ENCODE measurements around the gene RELT. TPM values are rescaled to one million over a fixed set of nuclear protein-coding genes. Genes with fewer than 3 reads are reported as not detected.
A peak's percentile ranks its signal among the peaks of the same experiment; 100 is the strongest.

The RELT gene
- total and polyA plus RNA-seq, 2 of the 13 experiments (the other 11 are each of a cell fraction or from before 2014, with no cell fraction given) = 2.5 to 4.7 TPM

DNA sequence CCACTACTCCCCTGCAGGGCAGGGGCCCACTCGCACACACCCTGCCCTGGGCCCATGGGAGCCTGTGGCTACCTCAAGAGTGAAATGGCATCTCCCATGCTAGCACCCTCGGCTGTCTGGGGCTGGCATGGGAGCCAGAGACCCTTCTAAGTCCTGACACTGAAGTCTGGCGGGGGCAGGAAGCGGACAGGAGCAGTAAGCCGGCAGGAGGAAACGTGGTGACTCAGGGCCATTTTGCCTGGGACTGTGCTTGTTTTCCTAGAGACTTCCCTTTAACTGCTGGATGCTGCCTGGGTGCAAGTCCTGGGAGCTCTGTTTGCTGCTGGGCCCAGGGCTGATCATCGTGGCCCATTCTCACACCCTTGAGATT is 16.8 kb downstream of the RELT start:
- POLR2A ChIA-PET = interaction anchor here (1.0 to 1.1 kb wide), 3 partner anchors 33 to 86 kb away, joined by 3 read pairs; no protein-coding TSS in a partner anchor

More for the DNA sequence above, 16.8 kb downstream of the RELT start:
- intact Hi-C loops (cut with micrococcal nuclease; ENCODE audit: unreplicated experiment) = loop anchor here (1.0 kb wide), 1 partner anchor 86 kb away; no protein-coding TSS in a partner anchor
- in situ Hi-C loops (cut with HindIII; ENCODE audit: extremely low pct_ligation_motif_present, low pct_unique_long_range_greater_than_20kb) = loop anchor here (5.0 kb wide), 2 partner anchors 41 to 101 kb away; no protein-coding TSS in a partner anchor
- no peaks in the 10 kb centered on the region for H4K20me1 ChIP-seq (ENCODE audit: insufficient read depth, low read length)
- no peaks in the 10 kb centered on the region for H3K9me3 ChIP-seq (ENCODE audit: low read length)
- H2AFZ ChIP-seq (ENCODE audit: low read length) = no peak overlapping the region
- ATAC-seq (peak; percentile 7; the same call in 2 of the 3 replicates), DNase-seq (ENCODE audit: low spot score) (no peak), FAIRE-seq (no peak)
- no peak overlapping the region for H3K9ac ChIP-seq (ENCODE audit: insufficient read depth, low read depth, low read length)
- no peaks in the 10 kb centered on the region for H3K27me3 ChIP-seq (ENCODE audit: control insufficient read depth in 1 of 2, insufficient read depth in 2 of 2, low read length in 2 of 2)
- no peak for TF ChIP-seq POLR2A (IDR thresholded peaks at IDR 0.05; ENCODE audit: insufficient read depth in 1 of 2, low read depth in 2 of 2, low read length in 2 of 2)
- TF ChIP-seq, protein P1, sequence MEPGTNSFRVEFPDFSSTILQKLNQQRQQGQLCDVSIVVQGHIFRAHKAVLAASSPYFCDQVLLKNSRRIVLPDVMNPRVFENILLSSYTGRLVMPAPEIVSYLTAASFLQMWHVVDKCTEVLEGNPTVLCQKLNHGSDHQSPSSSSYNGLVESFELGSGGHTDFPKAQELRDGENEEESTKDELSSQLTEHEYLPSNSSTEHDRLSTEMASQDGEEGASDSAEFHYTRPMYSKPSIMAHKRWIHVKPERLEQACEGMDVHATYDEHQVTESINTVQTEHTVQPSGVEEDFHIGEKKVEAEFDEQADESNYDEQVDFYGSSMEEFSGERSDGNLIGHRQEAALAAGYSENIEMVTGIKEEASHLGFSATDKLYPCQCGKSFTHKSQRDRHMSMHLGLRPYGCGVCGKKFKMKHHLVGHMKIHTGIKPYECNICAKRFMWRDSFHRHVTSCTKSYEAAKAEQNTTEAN (CRISPR knock-in tag; conservative IDR thresholded peaks at IDR 0.05) = no peak
- TF ChIP-seq ZNF652 (CRISPR knock-in tag; IDR thresholded peaks at IDR 0.05; ENCODE audit: borderline replicate concordance, low read depth) = no peak
- no peak for TF ChIP-seq KLF9 (CRISPR knock-in tag; IDR thresholded peaks at IDR 0.05; ENCODE audit: low read depth)
- TF ChIP-seq, protein P2, sequence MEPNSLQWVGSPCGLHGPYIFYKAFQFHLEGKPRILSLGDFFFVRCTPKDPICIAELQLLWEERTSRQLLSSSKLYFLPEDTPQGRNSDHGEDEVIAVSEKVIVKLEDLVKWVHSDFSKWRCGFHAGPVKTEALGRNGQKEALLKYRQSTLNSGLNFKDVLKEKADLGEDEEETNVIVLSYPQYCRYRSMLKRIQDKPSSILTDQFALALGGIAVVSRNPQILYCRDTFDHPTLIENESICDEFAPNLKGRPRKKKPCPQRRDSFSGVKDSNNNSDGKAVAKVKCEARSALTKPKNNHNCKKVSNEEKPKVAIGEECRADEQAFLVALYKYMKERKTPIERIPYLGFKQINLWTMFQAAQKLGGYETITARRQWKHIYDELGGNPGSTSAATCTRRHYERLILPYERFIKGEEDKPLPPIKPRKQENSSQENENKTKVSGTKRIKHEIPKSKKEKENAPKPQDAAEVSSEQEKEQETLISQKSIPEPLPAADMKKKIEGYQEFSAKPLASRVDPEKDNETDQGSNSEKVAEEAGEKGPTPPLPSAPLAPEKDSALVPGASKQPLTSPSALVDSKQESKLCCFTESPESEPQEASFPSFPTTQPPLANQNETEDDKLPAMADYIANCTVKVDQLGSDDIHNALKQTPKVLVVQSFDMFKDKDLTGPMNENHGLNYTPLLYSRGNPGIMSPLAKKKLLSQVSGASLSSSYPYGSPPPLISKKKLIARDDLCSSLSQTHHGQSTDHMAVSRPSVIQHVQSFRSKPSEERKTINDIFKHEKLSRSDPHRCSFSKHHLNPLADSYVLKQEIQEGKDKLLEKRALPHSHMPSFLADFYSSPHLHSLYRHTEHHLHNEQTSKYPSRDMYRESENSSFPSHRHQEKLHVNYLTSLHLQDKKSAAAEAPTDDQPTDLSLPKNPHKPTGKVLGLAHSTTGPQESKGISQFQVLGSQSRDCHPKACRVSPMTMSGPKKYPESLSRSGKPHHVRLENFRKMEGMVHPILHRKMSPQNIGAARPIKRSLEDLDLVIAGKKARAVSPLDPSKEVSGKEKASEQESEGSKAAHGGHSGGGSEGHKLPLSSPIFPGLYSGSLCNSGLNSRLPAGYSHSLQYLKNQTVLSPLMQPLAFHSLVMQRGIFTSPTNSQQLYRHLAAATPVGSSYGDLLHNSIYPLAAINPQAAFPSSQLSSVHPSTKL (CRISPR knock-in tag; IDR thresholded peaks at IDR 0.05) = no peak
- TF ChIP-seq ZNF607 (CRISPR knock-in tag; IDR thresholded peaks at IDR 0.05; ENCODE audit: borderline replicate concordance) = no peak
- TF ChIP-seq, protein P3, sequence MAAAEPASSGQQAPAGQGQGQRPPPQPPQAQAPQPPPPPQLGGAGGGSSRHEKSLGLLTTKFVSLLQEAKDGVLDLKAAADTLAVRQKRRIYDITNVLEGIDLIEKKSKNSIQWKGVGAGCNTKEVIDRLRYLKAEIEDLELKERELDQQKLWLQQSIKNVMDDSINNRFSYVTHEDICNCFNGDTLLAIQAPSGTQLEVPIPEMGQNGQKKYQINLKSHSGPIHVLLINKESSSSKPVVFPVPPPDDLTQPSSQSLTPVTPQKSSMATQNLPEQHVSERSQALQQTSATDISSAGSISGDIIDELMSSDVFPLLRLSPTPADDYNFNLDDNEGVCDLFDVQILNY (CRISPR knock-in tag; conservative IDR thresholded peaks at IDR 0.05) = no peak
- no peak for TF ChIP-seq HNRNPK (IDR thresholded peaks at IDR 0.05; ENCODE audit: low read depth, low read length, poor library complexity, severe bottlenecking)
- TF ChIP-seq, protein P4, sequence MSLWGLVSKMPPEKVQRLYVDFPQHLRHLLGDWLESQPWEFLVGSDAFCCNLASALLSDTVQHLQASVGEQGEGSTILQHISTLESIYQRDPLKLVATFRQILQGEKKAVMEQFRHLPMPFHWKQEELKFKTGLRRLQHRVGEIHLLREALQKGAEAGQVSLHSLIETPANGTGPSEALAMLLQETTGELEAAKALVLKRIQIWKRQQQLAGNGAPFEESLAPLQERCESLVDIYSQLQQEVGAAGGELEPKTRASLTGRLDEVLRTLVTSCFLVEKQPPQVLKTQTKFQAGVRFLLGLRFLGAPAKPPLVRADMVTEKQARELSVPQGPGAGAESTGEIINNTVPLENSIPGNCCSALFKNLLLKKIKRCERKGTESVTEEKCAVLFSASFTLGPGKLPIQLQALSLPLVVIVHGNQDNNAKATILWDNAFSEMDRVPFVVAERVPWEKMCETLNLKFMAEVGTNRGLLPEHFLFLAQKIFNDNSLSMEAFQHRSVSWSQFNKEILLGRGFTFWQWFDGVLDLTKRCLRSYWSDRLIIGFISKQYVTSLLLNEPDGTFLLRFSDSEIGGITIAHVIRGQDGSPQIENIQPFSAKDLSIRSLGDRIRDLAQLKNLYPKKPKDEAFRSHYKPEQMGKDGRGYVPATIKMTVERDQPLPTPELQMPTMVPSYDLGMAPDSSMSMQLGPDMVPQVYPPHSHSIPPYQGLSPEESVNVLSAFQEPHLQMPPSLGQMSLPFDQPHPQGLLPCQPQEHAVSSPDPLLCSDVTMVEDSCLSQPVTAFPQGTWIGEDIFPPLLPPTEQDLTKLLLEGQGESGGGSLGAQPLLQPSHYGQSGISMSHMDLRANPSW (CRISPR knock-in tag; IDR thresholded peaks at IDR 0.05; ENCODE audit: borderline replicate concordance) = no peak
- no TSS peak for BruUV-seq (replicated peaks)
- peaks cover 9 to 15% of the 10 kb centered on the region in 2 experiments for H3K36me3 ChIP-seq (replicated peaks in 1 of 2; ENCODE audit: control insufficient read depth in 1 of 2, insufficient read depth in 2 of 2, low read length in 2 of 2)
- H3K4me2 ChIP-seq (ENCODE audit: low read depth, low read length) = no peak overlapping the region
- CTCF ChIA-PET (ENCODE audit: low intra/inter-chr PET ratio, low total read pairs) = interaction anchor here (1.4 to 2.0 kb wide), 4 partner anchors 17 to 97 kb away, joined by 6 to 16 read pairs (median 10); partner anchors contain the start of gene RELT
- WGBS (ENCODE audit: low lambda C conversion rate) = 94% methylated on average over 5 of the region's 7 CpGs
- H3K79me2 ChIP-seq (ENCODE audit: insufficient read depth, low read length) = no peaks in the 10 kb centered on the region
- no peak overlapping the region for H3K4me3 ChIP-seq (replicated peaks in 1 of 3; ENCODE audit: insufficient read depth in 1 of 3, low read depth in 2 of 3, low read length in 3 of 3)
- H3K27ac ChIP-seq (ENCODE audit: extremely low read length, insufficient read depth, low read length) = no peak overlapping the region
- no peaks in the 10 kb centered on the region for H3K4me1 ChIP-seq (ENCODE audit: insufficient read depth, low read length)
